ENCODE results near the gene TNFRSF4. TPM values are rescaled to one million over a fixed set of nuclear protein-coding genes. Genes with fewer than 3 reads are reported as not detected.

TNFRSF4 gene
- total and polyA plus RNA-seq, 2 of the 8 experiments (the other 6 are each of a cell fraction or from before 2014, with no cell fraction given) = 0.06 TPM; not detected in 1

- H3K9me3 ChIP-seq (ENCODE audit: insufficient read depth in 2 of 2, low read depth in 1 of 2, low read length in 1 of 2) = no peaks in the 10 kb centered on the region
- H3K56ac ChIP-seq (replicated peaks; ENCODE audit: insufficient read length, low read depth, low read length) = no peak overlapping the region
- no peak overlapping the region for H4K8ac ChIP-seq (ENCODE audit: extremely low read depth, insufficient read depth, low read length)
- H3K23me2 ChIP-seq (ENCODE audit: low read depth, low read length) = no peaks in the 10 kb centered on the region
- peaks cover 13 to 33% of the 10 kb centered on the region in 2 experiments for H4K20me1 ChIP-seq (replicated peaks in 1 of 2; ENCODE audit: control insufficient read depth in 1 of 2, insufficient read depth in 2 of 2, low read length in 2 of 2)
- H2AFZ ChIP-seq (ENCODE audit: low read length) = no peak overlapping the region
- H3K4ac ChIP-seq (replicated peaks; ENCODE audit: insufficient read length, low read depth, low read length) = no peak overlapping the region
- TF ChIP-seq, protein P1, sequence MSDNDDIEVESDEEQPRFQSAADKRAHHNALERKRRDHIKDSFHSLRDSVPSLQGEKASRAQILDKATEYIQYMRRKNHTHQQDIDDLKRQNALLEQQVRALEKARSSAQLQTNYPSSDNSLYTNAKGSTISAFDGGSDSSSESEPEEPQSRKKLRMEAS (IDR thresholded peaks at IDR 0.05) = no peak
- TF ChIP-seq RNF2 (IDR thresholded peaks at IDR 0.05; ENCODE audit: borderline replicate concordance, low read depth, low read length, missing control alignments, poor library complexity, severe bottlenecking) = no peak
- no peak for TF ChIP-seq KDM5A (IDR thresholded peaks at IDR 0.05; ENCODE audit: low read length)
- no peak for TF ChIP-seq BRCA1 (IDR thresholded peaks at IDR 0.05; ENCODE audit: low read depth, low read length)
- TF ChIP-seq SRF (IDR thresholded peaks at IDR 0.05; ENCODE audit: low read depth, low read length) = no peak
- TF ChIP-seq TAF1 (IDR thresholded peaks at IDR 0.05; ENCODE audit: low read depth, low read length) = no peak
- TF ChIP-seq BCL11A (IDR thresholded peaks at IDR 0.05; ENCODE audit: low read depth in 2 of 2, low read length in 2 of 2) = no peak
- no peak for TF ChIP-seq YY1 (IDR thresholded peaks at IDR 0.05; ENCODE audit: low read depth, low read length)
- TF ChIP-seq HDAC6 (IDR thresholded peaks at IDR 0.05; ENCODE audit: low read depth, low read length) = no peak
- no peak for TF ChIP-seq SP1 (IDR thresholded peaks at IDR 0.05; ENCODE audit: low read depth, low read length)
- TF ChIP-seq TCF12 (IDR thresholded peaks at IDR 0.05; ENCODE audit: low read depth, low read length) = no peak
- TF ChIP-seq RXRA (IDR thresholded peaks at IDR 0.05; ENCODE audit: insufficient read depth, low read depth, low read length) = no peak
- H3K79me2 ChIP-seq (ENCODE audit: control insufficient read depth in 1 of 2, insufficient read depth in 2 of 2, low read length in 2 of 2) = peaks cover 0 to 10% of the 10 kb centered on the region in 2 experiments; a peak in 2 of 4 replicates
- no peak overlapping the region for H3K23ac ChIP-seq (ENCODE audit: insufficient read length)
- H3K27ac ChIP-seq (ENCODE audit: low read depth, low read length) = no peak overlapping the region
- no peak overlapping the region for H3K4me3 ChIP-seq (ENCODE audit: extremely low read depth in 1 of 4, insufficient read depth in 2 of 4, low read depth in 3 of 4, low read length in 4 of 4)
- CTCF ChIA-PET (ENCODE audit: partially characterized antibody) = no interaction called here
- H3K14ac ChIP-seq (ENCODE audit: insufficient read length) = no peak overlapping the region
- H3K27me3 ChIP-seq (replicated peaks in 1 of 4; ENCODE audit: control insufficient read depth in 3 of 4, extremely low read depth in 1 of 4, insufficient read depth in 3 of 4, low read length in 3 of 4) = no peaks in the 10 kb centered on the region
- H3K36me3 ChIP-seq (ENCODE audit: control insufficient read depth in 2 of 4, insufficient read depth in 4 of 4, low read length in 3 of 4) = peaks cover 13 to 38% (median 27%) of the 10 kb centered on the region in 4 experiments
- H4K5ac ChIP-seq (ENCODE audit: insufficient read length, low read depth, low read length) = no peak overlapping the region
- no peak overlapping the region for H2AK5ac ChIP-seq (ENCODE audit: low read depth, low read length)
- FAIRE-seq (no peak), DNase-seq (ENCODE audit: low read depth in 1 of 2, low spot score in 2 of 2) (no peak)
- peaks cover 0 to 14% (median 8%) of the 10 kb centered on the region in 4 experiments; a peak in 6 of 7 replicates for H3K4me1 ChIP-seq (replicated peaks in 1 of 4; ENCODE audit: control insufficient read depth in 3 of 4, insufficient read depth in 4 of 4, low read length in 3 of 4)
- H2BK12ac ChIP-seq (ENCODE audit: low read depth, low read length) = no peak overlapping the region
- peaks cover 11% of the 10 kb centered on the region for H3K79me1 ChIP-seq (ENCODE audit: low read depth, low read length)
- no peak overlapping the region; the same call in 1 of the 2 replicates for H2BK5ac ChIP-seq (ENCODE audit: low read depth, low read length)
- H2BK15ac ChIP-seq (ENCODE audit: low read length) = no peak overlapping the region
- H3K4me2 ChIP-seq (ENCODE audit: insufficient read depth in 1 of 2, low read depth in 2 of 2, low read length in 2 of 2) = no peak overlapping the region
- H2BK20ac ChIP-seq (ENCODE audit: low read length) = no peak overlapping the region
- 95% methylated on average over 9 of the region's 18 CpGs; no CpG with 5 or more reads in 1 of the 2 experiments for WGBS, 2 experiments (ENCODE audit: extremely low coverage in 1 of 2, insufficient coverage in 1 of 2, insufficient read length in 1 of 2, insufficient replicate concordance in 2 of 2, low coverage in 1 of 2, low lambda C conversion rate in 2 of 2, missing lambda C conversion rate in 1 of 2)
- POLR2A ChIA-PET (ENCODE audit: partially characterized antibody) = interaction anchor here (0.9 to 3.9 kb wide), 5 partner anchors 9 to 46 kb away, joined by 3 to 16 read pairs (median 3); partner anchors contain the start of genes SDF4 and UBE2J2
- H3K9ac ChIP-seq (replicated peaks in 1 of 4; ENCODE audit: extremely low read depth in 1 of 4, low read depth in 3 of 4, low read length in 3 of 4) = no peak overlapping the region
- no peak overlapping the region for H2BK120ac ChIP-seq (replicated peaks; ENCODE audit: low read depth, low read length)
- no peak overlapping the region for H4K91ac ChIP-seq (replicated peaks; ENCODE audit: insufficient read length, low read length)
- H3K18ac ChIP-seq (ENCODE audit: extremely low read depth, low read length) = no peak overlapping the region
Measured at GRCh38 chr1:1259540-1259939, 45.6 kb upstream of the TNFRSF4 start.
